GM21723 (cell line): ENCODE measurements around the gene KRT15.

Experiments
- ATAC-seq: cut with Tn5 transposase; IDR thresholded peaks from one replicate; pipeline ENCODE4 v1.9.1; 2021; ENCODE audit warnings: mild to moderate bottlenecking, moderate library complexity; ENCODE audit not compliant: unreplicated experiment

The KRT15 gene

DNA sequence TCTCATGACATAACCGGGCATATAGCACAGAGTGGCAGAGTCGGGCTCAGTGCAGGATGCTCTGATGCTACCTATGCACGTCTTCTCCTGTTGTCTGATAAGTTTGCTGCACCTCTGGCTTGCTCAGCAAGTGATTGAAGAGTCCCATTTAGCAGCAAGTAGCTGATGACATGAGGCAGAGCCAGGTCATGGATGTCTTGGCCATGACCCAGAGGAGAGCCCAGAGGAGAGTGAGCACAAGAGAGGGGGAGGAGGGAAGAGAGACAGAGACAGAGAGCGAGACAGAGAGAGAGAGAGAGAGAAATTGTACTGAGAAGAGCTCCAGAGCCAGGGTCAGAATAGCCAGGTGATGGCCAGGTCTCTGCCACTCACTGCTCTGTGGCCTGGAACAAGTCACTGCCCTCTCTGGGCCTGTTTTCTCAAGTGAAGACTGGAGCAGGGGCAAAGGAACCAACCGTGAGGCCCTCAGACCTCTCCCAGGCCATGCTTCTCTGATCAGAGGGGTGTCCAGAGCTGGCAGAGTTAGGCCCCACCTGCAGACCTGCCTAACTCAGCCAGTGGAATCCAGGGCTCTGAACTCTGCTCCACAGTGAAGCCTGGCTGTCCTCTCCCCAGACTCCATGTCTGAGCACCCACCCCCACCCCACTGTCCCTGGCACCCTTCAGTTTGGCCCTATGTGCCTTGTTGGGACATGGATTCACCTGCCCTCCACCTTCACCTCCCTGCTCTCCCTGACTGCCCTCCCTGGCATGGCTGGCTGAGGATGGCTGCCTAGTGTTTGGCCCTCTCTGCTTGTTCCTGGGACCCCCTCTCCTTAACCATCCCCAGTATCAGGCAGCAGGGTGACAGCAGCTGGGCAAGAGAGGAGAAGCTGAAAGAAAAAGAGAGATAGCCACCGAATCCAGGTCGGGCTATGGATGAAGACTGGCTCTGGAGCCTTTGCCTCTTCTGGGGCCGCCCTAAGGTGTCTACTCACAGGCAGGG is 33.5 kb downstream of the KRT15 start:
- ATAC-seq, result no peak

DNA sequence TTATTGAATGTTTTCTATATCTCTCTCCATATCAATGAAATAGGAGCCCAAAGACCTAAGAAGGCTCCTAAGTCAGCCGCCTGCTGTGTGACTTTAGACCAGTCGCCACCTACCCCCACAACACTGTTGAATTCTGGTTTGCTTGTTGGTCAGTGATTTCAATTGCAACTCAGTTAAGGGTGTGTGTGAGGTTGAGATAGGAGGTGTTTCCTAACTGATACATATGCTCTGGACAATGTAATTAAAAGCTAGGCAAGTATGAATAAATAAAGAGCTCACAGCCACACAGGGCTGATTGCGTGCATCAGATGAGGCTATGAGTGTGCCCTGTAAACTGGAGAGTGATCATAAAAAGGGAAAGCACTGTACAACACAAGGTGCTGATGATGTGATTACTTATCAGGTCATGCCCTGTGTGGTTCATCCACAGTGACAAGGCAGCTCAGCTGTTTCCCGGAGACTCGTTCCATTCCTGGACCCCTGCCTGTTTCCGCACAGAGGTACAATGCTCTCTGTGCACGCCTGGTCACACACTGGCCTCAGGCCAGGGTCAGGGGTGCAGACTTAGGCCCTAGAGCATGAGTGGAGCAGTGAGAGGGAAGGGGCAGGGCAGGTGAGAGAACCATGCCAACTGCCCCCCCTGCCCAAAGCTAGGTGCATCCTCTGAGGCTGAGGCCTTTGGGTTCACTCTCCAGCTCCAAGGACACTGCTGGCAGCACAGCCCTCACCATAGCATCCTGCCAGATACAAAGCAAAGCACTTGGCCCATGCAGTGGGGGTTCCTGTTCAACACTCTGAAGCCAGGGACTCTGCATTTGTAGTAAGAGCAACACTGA is 34.5 kb downstream of the KRT15 start:
- ATAC-seq, result no peak

DNA sequence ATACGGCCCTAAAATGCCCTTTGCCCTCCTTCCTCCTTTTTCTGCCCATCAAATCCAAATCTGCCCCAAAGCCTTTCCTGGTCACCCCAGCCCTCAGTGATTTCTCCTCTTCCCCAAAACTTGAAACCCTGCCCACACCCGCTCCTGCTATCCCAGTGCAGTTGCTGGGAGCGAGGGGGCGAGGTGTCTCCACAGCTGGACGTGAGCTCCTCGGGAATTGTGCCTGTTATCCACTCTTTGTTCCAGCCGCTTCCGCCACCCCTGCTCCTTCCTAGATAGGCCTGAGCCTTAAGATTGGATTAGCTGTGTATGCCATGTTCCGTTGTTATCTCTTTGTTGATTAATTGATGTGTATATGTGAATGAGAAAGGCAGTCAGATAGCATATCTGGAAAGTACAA is 35.2 kb downstream of the KRT15 start:
- ATAC-seq, result no peak

DNA sequence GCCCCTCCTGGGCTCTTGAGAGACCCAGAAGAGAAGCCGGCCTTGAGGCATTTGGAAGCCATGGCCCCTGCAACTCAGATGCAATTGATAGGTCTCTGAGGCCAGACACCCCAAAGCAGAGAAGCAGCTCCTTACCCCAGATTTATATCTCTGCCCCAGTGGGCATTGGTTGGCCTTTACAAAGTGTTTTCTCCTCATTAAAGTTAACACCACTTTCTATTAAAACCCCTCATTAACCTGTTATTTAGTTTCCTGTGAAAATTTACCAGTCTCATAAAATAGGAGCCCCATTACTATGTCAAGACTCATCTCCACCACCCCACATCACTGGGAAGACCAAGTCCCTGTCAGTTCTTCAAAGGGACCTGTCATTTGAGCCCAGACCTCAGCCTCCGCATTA is 37.7 kb downstream of the KRT15 start, which contains the start of gene KRT35:
Gene KRT35, minus strand, starts transcription at position 116 of the 400 bp plus-strand sequence. Its CDS starts 54 bp downstream, at position 62.
- no peak for ATAC-seq

DNA sequence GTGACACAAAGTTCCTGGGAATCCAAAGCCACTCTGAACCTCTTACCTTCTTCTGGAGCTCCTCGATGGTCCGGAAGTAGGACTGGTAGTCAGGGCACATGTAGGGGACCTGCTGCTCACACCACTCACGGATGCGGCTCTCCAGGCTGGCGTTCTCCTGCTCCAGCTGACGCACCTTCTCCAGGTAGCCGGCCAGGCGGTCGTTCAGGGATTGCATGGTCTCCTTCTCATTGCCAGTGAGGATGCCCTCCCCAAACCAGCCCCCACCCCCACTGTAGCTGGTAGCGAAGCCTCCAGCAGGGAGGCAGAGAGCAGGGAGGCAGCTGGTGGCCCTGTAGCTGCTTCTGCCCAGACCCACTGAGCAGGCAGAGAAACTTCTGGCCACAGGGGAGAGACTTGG is 38.1 kb downstream of the KRT15 start:
- ATAC-seq, result no peak

DNA sequence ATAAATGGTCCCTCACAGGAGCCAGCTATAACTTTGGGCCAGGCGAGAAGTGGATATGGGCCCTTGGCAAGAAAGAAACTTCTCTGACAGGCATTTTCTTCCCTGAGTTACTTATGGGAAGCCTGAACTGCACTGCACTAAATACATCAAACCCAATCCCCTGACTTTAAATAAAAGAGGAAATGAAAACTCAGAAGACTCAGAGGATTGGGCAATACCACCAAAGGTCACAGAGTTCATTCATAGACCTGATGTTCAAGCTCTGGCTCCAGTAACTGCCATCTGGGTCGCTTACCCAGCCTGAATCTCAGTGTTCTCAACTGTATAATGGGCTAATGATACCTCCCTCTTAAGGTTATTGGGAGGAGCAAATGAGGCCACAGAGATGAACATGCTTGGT is 38.6 kb downstream of the KRT15 start:
- no peak for ATAC-seq

DNA sequence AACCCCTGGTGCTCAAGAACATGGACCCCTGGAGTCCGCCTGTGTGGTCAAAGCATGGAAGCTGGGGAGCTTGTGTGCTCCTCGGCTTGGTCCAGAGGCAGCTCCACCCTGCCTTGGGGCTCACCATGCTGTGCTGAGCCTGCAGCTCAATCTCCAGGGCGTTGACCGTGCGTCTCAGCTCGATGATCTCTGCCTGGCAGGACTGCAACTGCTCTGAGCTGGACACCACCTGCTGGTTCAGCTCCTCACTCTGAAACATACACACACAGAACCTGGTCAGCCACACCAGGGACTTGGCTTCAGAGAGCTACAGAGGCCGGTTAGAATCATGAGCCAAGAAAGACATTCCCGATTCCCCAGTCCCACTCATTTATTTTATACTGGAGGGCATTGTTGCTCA is 40.5 kb downstream of the KRT15 start:
- no peak for ATAC-seq

DNA sequence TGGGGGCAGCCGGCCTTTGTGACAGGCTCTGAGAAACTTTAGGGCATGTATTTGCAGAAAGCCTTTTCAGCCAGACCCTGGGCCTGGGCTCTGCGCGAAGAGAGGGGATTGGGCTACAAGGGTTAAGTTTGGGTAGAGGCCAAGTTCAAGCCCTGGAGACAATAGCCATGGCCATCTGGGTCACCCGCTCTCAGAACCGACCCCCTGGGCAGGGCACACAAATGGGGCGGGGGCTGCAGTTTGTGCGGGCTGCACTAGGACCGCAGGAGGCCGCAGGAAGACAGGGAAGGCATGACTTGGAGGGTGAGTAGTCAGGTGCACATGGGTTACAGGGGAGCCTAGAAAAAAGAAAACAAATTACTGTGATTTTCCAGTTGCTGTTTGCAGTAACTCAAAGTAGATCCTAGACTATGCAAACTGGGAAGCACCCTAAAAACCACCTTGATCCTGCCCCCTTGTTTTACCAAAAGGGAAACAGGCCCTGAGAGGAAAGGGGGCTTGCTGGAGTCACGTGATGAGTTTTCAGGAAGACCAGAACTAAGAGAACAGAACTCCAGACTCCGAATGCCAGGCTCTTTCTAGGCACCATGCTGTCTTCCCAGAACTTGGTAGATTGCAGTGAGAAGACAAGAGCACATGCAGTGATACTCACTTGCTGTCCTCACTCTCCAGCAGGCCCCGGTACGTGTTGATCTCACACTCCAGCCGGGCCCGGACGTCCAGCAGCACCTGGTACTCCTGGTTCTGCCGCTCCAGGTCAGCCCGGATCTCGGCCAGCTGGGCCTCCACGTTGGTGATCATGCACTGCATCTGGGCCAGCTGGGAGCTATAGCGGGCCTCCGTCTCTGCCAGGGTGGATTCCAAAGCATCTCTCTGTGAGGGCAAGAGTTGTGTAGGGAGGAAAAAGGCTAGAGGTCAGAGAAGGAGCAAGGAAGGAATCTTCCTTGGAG is 41.5 kb downstream of the KRT15 start:
- ATAC-seq, result no peak

DNA sequence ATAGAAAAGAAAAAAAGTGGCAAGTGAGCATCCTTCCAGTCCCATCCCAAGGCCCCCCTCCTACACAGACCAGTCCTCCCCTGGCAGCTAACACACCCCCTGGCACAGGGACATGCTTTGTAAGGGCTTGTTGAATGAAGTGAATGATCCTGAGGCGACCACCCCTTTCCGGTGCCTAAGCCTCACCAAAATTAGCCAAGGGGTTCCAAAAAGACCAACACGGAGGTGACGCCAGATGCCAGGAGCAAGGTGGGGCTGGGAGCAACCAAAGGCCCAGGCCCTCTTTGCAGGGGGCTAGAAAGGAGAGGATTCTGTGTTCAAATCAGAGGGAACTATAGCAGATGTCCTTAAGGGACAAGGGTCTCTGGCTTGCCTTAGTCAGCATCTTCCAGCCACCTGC is 43.3 kb downstream of the KRT15 start:
- no peak for ATAC-seq

DNA sequence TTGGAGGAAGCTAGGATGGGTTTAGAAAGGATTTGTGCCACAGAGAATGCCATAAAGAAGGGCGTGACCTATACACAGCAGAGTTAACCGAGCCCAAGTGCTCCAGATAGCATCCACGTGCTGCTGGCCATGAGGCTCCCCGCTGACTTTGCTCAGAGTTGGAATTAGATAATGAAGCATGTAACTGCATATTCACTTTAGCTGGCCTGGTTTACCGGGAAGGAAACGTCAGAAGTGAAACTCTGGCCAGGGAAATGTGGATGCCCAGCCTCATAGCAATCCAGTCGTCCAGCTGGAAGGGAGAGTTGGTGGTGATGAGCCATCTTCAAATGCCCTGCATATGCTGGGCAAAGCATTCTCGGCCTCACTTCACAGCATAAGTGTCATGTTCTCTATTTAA is 43.8 kb downstream of the KRT15 start:
- ATAC-seq, result no peak

DNA sequence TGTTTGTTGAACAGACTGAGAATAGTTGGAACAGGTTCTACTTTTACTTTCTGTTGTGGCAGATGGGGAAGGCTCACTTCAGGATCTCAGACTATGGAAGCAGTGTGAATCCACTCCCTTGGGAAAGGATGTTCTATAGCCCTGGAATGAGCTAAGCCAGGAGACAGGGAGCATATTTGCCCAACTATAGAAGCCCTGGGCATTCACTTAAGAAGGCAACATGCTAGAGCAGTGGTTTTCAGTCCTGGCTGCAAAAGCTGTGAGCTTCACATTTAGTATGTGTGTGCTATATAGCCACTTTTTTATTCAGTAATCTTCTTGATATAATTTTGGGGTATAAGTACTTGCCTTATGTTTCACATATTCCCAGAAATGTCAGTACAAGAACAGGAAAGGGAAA is 50.3 kb downstream of the KRT15 start:
- no peak for ATAC-seq

DNA sequence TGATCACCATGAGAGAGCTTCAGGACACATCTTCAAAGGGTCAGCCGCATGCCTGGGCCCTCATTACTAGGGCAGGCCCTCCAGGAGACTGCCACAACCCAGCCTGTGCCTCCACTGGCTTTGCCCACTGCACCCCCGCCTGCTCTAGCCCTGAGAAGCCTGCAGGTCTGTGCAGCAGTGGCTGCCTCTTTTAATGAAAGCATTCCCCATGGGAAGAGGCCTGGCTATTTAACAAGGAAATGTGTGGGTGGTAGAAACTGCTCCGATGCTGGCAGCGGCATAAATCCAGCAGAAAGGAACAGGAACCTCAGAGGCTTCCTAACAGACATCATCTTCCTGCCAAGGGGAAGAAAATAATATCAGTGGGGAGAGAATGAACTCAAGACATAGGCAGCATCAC is 51.1 kb downstream of the KRT15 start:
- no peak for ATAC-seq

DNA sequence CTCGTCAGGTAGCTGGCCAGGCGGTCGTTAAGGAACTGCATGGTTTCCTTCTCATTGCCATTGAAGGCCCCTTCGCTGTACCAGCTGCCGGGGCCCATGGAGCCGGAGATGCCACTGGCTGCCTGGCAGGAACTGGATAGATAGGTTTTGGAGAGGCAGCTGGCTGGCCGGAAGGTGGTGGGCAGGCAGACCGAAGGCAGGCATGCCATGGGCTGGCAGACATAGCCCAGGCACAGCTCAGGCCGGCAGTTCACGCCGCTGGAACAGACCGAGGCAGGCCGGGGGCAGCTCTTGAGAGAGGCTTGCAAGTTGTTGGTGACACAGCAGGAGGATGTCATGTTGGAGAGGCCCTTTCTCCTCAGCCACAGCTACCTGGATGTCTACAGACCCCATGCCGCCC is 51.7 kb downstream of the KRT15 start, which contains the start of gene KRT32:
Gene KRT32, minus strand, starts transcription at position 399 of the 400 bp plus-strand sequence. Its CDS starts 61 bp downstream, at position 338.
- no peak for ATAC-seq

DNA sequence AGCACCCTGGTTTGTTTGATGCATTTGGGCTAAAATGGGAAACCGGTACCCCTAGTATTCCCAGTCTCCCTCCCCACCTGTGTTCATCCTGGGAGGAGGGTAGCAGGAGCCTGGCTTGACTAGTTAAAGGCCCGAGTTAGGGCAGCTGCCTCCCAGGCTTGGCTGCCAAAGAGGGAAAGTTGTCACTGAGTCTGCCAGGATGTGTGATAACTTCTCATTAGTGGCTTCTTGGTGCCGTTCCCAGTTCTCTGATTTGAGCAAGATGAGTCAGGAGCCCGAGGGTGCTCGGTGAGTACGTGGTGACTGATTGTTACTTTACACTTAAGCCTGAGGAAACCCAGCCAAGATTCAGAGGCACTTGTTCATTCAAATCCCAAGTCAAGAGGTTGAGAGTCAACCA is 54.0 kb downstream of the KRT15 start:
- no peak for ATAC-seq

DNA sequence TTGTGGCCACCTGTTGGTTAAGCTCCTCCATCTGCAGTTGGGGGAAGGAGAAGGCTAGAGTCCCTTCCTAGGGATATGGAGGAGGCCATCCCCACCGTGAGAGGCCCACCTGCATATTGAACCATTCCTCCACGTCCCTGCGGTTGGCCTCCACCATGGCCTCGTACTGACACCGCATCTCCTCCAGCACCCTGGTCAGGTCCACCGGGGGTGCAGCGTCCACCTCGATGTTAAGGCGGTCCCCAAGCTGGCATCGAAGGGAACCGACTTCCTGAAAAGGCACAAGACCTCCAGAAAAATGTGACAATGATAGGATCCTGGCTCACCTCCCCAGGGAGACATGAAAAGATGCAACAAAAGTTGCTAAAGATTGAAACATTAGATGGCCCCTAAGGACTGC is 54.5 kb downstream of the KRT15 start:
- no peak for ATAC-seq

DNA sequence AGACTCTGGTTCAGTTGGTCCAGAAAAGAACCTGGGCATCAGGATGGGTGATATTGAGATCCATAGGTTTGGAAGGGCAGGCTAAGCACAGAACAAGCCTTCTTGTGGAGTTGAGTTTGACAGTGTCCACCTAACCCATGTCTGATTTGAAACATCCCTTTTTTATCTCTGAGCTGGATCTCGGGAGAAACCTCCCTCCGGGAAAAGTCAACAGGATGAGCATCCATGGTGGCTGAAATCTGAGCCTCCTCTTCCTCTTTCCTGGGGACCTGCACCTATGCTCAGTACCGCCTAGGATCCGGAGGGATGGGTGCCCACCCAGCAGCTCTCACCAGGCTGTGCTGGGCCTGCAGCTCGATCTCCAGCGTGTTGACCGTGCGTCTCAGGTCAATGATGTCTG is 54.9 kb downstream of the KRT15 start:
- ATAC-seq, result no peak
